K562 (cell line): ENCODE measurements around the gene DNAJB12. TPM values are rescaled to one million over a fixed set of nuclear protein-coding genes. Genes with fewer than 3 reads are reported as not detected.

Experiments
- BRF1 ChIP-seq: IDR thresholded peaks from 3 replicates; pipeline ENCODE4 v1.6.1; 2011; ENCODE audit warnings: borderline replicate concordance, mild to moderate bottlenecking; ENCODE audit not compliant: insufficient read length; ENCODE audit errors: extremely low read depth
- CHD1 ChIP-seq: fragments of 200-600 bp; sonication (generic); IDR thresholded peaks from one replicate; pipeline ENCODE4 v1.6.1; 2012; ENCODE audit warnings: mild to moderate bottlenecking, moderate library complexity, low read length, inconsistent platforms
- HEY1 ChIP-seq: fragments of 250-450 bp; sonication (Bioruptor Pico); IDR thresholded peaks from 2 replicates; pipeline ENCODE4 v1.5.0; 2020; ENCODE audit warnings: mild to moderate bottlenecking, moderate library complexity, borderline replicate concordance
- IRF2 ChIP-seq: sonication (generic); formaldehyde crosslinking; IDR thresholded peaks from 2 replicates; pipeline ENCODE4 v1.8.1; 2022; ENCODE audit warnings: mild to moderate bottlenecking, missing genetic modification reagents
- MCM7 ChIP-seq, 2 experiments: fragments of 450-650 bp; IDR thresholded peaks; 2 replicates each; pipeline ENCODE4 v1.6.1; 2016 to 2018
- PHB ChIP-seq: fragments of 250-450 bp; sonication (Bioruptor Pico); IDR thresholded peaks from 2 replicates; pipeline ENCODE4 v1.5.0; 2021
- RFX5 ChIP-seq: IDR thresholded peaks from 2 replicates; pipeline ENCODE4 v1.6.1; 2011; ENCODE audit warnings: low read depth, mild to moderate bottlenecking, improper control_type of control experiment, low read length
- SMC3 ChIP-seq: conservative IDR thresholded peaks from 2 replicates; pipeline ENCODE4 v1.6.1; 2011; ENCODE audit warnings: low read depth, low read length, improper control_type of control experiment; ENCODE audit not compliant: insufficient read depth
- STAG1 ChIP-seq: sonication (generic); formaldehyde crosslinking; IDR thresholded peaks from 2 replicates; pipeline ENCODE4 v1.5.0; 2020; ENCODE audit warnings: missing genetic modification reagents, borderline replicate concordance
- TAF9B ChIP-seq: fragments of 450-650 bp; IDR thresholded peaks from 2 replicates; pipeline ENCODE4 v1.6.1; 2018; ENCODE audit warnings: mild to moderate bottlenecking; ENCODE audit not compliant: partially characterized antibody
- ZBTB17 ChIP-seq: fragments of 450-650 bp; formaldehyde crosslinking; IDR thresholded peaks from 2 replicates; pipeline ENCODE4 v1.4.0; 2020; ENCODE audit warnings: mild to moderate bottlenecking
- ZFP30 ChIP-seq: fragments of 250-450 bp; sonication (Bioruptor Pico); IDR thresholded peaks from 2 replicates; pipeline ENCODE4 v1.8.0; 2022; ENCODE audit warnings: moderate library complexity, mild to moderate bottlenecking, inconsistent platforms, borderline replicate concordance
- ZNF175 ChIP-seq: fragments of 200-800 bp; sonication (Bioruptor generic); IDR thresholded peaks from 2 replicates; pipeline ENCODE4 v1.6.1; 2016; ENCODE audit warnings: low read depth, mild to moderate bottlenecking, missing genetic modification characterization, missing compliant biosample characterization
- ZNF197 ChIP-seq: fragments of 200-800 bp; sonication (Bioruptor generic); IDR thresholded peaks from 2 replicates; pipeline ENCODE4 v1.6.1; 2016; ENCODE audit warnings: low read depth, missing genetic modification characterization, missing compliant biosample characterization
- ZNF282 ChIP-seq: sonication (generic); formaldehyde crosslinking; IDR thresholded peaks from 2 replicates; pipeline ENCODE4 v1.8.1; 2023; ENCODE audit warnings: missing genetic modification reagents
- ZNF707 ChIP-seq: fragments of 250-450 bp; sonication (Bioruptor Pico); conservative IDR thresholded peaks from 2 replicates; pipeline ENCODE4 v1.8.0; 2022; ENCODE audit warnings: inconsistent platforms, mild to moderate bottlenecking, moderate library complexity
- polyA plus RNA-seq, 8 experiments: library from polyadenylated mRNA; depleted of rRNA in 4 of 8; stranded (reverse) in 5 of 8; unstranded in 3 of 8; fragments of >200 nt; fragmentation: Nextera tagmentation in 2 of 8; fragmentation: Illumina TruSeq in 1 of 8; extraction: Ambion mirVana in 2 of 8; extraction: Trizol in 1 of 8; gene quantifications; 2 replicates each; pipeline versions ENCODE4 v1.2.1 to v1.2.3, GENCODE V29; 2011 to 2014; ENCODE audit warnings: inconsistent platforms in 1 of 8, missing spikeins in 1 of 8
- total RNA-seq, 7 experiments: library from RNA; depleted of rRNA in 6 of 7; stranded (reverse); fragments of >200 nt in 6 of 7; fragmentation: Illumina TruSeq in 2 of 7; extraction: Trizol in 2 of 7; gene quantifications; 2 replicates each; pipeline versions ENCODE4 v1.2.1 to v1.2.3, GENCODE V29; 2011 to 2021; ENCODE audit warnings: low replicate concordance in 1 of 7
- TF ChIP-seq, protein P1 (sequence below): fragments of 450-650 bp; IDR thresholded peaks from 2 replicates; pipeline ENCODE4 v1.6.1; 2018; ENCODE audit not compliant: partially characterized antibody
- TF ChIP-seq, protein P2 (sequence below): conservative IDR thresholded peaks from 2 replicates; pipeline ENCODE4 v1.6.1; 2011; ENCODE audit warnings: low read depth, mild to moderate bottlenecking, low read length; ENCODE audit not compliant: control insufficient read depth
- TF ChIP-seq, protein P3 (sequence below), 2 experiments: IDR thresholded peaks; 2 replicates each; pipeline ENCODE4 v1.6.1; 2012; ENCODE audit warnings: improper control_type of control experiment in 2 of 2, low read depth in 2 of 2, low read length in 2 of 2, borderline replicate concordance in 1 of 2
- TF ChIP-seq, protein P4 (sequence below), 2 experiments: fragments of 450-650 bp in 1 of 2; sonication (generic) in 1 of 2; formaldehyde crosslinking; conservative IDR thresholded peaks; 2 replicates each; pipeline versions ENCODE4 v1.4.0 to v1.8.1; 2020 to 2022; ENCODE audit warnings: mild to moderate bottlenecking in 1 of 2, missing genetic modification reagents in 1 of 2

Gene DNAJB12
- total and polyA plus RNA-seq, 9 of the 15 experiments (the other 6 are each of a cell fraction or from before 2014, with no cell fraction given): 3.5 to 31.5 (median 20.3) TPM

DNA sequence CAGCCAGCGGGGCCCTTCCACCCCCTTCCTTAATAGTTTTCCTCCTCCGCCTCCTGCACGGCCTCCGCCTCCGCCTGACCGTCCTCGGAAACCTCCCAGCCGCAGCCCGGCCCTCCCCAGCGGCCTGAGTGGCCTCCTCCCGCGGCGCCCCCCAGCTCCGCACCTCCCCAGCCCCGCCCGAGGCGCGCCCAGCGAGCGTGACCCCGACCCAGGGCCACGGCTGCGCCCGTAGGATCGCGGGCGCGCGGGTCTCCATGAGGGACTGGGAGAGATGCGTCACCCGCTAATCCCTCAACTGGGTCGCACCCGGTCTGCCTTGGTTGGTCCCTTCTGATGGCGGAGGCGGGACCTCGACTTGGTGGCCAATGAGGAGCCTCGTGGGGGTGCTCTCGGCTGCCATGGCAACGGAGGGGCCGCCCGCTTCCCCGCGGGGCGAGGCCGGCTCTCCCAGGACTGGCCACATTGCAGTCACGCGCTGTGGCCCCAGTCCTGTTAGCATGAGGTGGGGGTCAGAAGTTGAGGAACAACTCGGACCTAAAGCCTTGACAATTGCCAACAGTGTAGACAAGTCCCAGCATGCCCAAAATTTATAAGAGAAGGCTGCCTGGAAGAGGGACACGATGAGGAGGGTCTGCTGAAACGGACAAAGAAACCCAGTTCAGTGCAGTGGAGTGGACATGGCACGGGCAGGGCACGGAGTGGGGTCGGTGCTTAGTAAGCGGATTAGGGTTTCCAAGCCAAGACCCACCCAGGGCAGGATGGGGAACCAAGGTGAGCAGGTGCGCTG is 56.7 kb downstream of the DNAJB12 start (continued):
- TF ChIP-seq HEY1 (CRISPR knock-in tag) (no peak), STAG1 (CRISPR knock-in tag) (no peak), ZNF282 (no peak), ZNF707 (CRISPR knock-in tag) (peak; percentile 38), PHB (CRISPR knock-in tag) (no peak), RFX5 (no peak), ZNF175 (peak; percentile 94), SMC3 (no peak), ZBTB17 (CRISPR knock-in tag) (peak; percentile 84; the same call in 1 of the 2 replicates), CHD1 (no peak), TAF9B (no peak), ZNF197 (peak; percentile 79), MCM7 (IDR thresholded peaks at IDR 0.05) (no peak), BRF1 (no peak), ZFP30 (CRISPR knock-in tag) (no peak), IRF2 (CRISPR knock-in tag) (no peak)
- TF ChIP-seq, protein P1, sequence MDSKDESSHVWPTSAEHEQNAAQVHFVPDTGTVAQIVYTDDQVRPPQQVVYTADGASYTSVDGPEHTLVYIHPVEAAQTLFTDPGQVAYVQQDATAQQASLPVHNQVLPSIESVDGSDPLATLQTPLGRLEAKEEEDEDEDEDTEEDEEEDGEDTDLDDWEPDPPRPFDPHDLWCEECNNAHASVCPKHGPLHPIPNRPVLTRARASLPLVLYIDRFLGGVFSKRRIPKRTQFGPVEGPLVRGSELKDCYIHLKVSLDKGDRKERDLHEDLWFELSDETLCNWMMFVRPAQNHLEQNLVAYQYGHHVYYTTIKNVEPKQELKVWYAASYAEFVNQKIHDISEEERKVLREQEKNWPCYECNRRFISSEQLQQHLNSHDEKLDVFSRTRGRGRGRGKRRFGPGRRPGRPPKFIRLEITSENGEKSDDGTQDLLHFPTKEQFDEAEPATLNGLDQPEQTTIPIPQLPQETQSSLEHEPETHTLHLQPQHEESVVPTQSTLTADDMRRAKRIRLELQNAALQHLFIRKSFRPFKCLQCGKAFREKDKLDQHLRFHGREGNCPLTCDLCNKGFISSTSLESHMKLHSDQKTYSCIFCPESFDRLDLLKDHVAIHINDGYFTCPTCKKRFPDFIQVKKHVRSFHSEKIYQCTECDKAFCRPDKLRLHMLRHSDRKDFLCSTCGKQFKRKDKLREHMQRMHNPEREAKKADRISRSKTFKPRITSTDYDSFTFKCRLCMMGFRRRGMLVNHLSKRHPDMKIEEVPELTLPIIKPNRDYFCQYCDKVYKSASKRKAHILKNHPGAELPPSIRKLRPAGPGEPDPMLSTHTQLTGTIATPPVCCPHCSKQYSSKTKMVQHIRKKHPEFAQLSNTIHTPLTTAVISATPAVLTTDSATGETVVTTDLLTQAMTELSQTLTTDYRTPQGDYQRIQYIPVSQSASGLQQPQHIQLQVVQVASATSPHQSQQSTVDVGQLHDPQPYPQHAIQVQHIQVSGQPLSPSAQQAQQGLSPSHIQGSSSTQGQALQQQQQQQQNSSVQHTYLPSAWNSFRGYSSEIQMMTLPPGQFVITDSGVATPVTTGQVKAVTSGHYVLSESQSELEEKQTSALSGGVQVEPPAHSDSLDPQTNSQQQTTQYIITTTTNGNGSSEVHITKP: peak; percentile 29
- TF ChIP-seq, protein P2, sequence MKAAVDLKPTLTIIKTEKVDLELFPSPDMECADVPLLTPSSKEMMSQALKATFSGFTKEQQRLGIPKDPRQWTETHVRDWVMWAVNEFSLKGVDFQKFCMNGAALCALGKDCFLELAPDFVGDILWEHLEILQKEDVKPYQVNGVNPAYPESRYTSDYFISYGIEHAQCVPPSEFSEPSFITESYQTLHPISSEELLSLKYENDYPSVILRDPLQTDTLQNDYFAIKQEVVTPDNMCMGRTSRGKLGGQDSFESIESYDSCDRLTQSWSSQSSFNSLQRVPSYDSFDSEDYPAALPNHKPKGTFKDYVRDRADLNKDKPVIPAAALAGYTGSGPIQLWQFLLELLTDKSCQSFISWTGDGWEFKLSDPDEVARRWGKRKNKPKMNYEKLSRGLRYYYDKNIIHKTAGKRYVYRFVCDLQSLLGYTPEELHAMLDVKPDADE: no peak; the same call in 1 of the 2 replicates
- TF ChIP-seq, protein P3, sequence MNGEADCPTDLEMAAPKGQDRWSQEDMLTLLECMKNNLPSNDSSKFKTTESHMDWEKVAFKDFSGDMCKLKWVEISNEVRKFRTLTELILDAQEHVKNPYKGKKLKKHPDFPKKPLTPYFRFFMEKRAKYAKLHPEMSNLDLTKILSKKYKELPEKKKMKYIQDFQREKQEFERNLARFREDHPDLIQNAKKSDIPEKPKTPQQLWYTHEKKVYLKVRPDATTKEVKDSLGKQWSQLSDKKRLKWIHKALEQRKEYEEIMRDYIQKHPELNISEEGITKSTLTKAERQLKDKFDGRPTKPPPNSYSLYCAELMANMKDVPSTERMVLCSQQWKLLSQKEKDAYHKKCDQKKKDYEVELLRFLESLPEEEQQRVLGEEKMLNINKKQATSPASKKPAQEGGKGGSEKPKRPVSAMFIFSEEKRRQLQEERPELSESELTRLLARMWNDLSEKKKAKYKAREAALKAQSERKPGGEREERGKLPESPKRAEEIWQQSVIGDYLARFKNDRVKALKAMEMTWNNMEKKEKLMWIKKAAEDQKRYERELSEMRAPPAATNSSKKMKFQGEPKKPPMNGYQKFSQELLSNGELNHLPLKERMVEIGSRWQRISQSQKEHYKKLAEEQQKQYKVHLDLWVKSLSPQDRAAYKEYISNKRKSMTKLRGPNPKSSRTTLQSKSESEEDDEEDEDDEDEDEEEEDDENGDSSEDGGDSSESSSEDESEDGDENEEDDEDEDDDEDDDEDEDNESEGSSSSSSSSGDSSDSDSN (IDR thresholded peaks at IDR 0.05; ENCODE audit: borderline replicate concordance in 1 of 2, low read depth in 2 of 2, low read length in 2 of 2): peak; percentile 59 to 88; a peak in 3 of 4 replicates
- TF ChIP-seq, protein P4, sequence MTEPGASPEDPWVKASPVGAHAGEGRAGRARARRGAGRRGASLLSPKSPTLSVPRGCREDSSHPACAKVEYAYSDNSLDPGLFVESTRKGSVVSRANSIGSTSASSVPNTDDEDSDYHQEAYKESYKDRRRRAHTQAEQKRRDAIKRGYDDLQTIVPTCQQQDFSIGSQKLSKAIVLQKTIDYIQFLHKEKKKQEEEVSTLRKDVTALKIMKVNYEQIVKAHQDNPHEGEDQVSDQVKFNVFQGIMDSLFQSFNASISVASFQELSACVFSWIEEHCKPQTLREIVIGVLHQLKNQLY (CRISPR knock-in tag; conservative IDR thresholded peaks at IDR 0.05): no peak
